ENCODE results near the gene IGF1R.

Gene IGF1R

DNA sequence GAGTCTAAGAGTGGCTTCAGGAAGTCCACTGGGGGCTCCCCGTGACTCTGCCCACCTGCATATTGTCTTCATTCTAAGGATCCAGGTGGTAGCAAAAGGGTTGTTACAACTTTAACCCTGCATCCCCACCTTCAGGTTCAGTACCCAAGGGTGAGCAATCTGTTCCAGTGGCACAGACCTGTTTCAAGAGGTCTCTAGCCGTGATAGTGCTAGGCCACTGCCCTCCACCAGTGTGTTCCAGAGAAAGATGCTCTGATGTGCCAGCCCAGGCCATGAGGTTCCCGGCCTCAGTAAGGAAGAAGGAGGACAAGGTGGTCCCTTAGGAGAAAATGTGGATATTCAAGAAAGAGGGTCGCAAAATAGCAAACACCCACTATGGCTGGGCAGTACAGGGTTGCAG, 87.0 kb downstream of the IGF1R start:
- Histone ChIP-seq H3K4me1 (peaks cover 59% of the 10 kb centered on the region), H3K27me3 (no peaks in the 10 kb centered on the region), H3K9me3 (no peaks in the 10 kb centered on the region), H3K4me3 (ENCODE audit: low read depth, low read length) (peak overlapping the region; percentile 3; the same call in 1 of the 2 replicates), H3K36me3 (peaks cover 6% of the 10 kb centered on the region)
- TF ChIP-seq, protein P1, sequence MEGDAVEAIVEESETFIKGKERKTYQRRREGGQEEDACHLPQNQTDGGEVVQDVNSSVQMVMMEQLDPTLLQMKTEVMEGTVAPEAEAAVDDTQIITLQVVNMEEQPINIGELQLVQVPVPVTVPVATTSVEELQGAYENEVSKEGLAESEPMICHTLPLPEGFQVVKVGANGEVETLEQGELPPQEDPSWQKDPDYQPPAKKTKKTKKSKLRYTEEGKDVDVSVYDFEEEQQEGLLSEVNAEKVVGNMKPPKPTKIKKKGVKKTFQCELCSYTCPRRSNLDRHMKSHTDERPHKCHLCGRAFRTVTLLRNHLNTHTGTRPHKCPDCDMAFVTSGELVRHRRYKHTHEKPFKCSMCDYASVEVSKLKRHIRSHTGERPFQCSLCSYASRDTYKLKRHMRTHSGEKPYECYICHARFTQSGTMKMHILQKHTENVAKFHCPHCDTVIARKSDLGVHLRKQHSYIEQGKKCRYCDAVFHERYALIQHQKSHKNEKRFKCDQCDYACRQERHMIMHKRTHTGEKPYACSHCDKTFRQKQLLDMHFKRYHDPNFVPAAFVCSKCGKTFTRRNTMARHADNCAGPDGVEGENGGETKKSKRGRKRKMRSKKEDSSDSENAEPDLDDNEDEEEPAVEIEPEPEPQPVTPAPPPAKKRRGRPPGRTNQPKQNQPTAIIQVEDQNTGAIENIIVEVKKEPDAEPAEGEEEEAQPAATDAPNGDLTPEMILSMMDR (IDR thresholded peaks at IDR 0.05; ENCODE audit: low read depth, low read length): peak; percentile 12; the same call in 1 of the 2 replicates
- DNase-seq: peak; percentile 53

DNA sequence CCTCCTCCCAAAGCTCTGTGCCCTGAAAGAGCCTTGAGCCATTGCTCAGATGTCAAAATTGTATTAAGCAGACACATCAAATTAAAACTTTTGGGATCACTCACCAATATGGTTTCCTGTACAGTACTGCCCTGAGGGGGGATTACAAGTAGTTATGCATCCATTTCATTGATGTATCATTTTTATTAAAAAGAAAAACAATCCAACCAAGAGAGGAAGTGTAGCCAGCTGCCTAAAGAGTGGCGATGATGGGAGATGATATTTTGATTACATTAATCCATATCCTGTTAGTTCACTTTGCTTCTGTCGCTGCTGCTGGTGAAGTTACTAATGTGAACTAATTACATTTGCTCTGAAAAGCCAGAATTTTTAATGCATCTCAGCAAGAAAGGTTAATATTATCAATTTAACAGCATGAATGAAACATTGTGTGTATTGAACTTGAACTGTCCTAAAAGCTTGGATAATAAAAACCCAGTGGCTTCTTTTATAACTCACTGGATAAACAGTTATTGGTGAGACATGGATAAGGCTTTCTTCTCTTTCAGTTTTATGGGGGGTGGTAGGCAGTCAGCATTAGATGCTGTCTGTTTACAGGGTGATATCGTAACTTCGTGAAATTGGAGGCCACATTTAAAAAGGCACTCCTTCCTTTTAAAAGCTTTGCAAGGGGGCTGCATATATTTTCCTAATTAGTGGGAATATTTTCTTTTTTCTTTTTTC, 87.7 kb downstream of the IGF1R start:
- peak overlapping the region; percentile 32 for H3K4me3 ChIP-seq (ENCODE audit: low read depth, low read length)
- no peaks in the 10 kb centered on the region for H3K9me3 ChIP-seq
- peak; percentile 76 for DNase-seq
- peaks cover 53% of the 10 kb centered on the region for H3K4me1 ChIP-seq
- H3K36me3 ChIP-seq: peaks cover 6% of the 10 kb centered on the region
- TF ChIP-seq, protein P1 (IDR thresholded peaks at IDR 0.05; ENCODE audit: low read depth, low read length): no peak
- H3K27me3 ChIP-seq: no peaks in the 10 kb centered on the region

DNA sequence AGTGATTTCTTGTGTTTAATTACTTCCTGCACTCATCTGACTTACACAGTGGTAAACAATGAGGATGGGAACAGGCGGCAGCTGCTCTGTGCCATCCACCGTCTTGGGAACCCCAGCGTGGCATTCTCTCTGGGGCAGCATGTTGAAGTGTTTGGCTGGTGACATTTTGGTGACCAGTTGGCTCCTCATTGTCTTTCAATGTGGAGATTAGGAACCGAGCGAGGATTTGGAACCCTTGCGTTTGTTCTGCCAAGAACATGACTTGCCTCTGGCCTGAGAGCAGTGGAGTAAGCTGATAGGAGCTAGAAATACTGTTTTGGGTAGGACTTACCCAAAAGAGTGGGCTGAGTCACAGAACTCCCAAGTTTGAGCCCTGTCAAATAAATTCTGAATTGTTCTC, 88.8 kb downstream of the IGF1R start:
- H3K9me3 ChIP-seq: no peaks in the 10 kb centered on the region
- DNase-seq: no peak
- H3K4me1 ChIP-seq: peaks cover 51% of the 10 kb centered on the region
- TF ChIP-seq, protein P1 (IDR thresholded peaks at IDR 0.05; ENCODE audit: low read depth, low read length): no peak
- H3K36me3 ChIP-seq: peaks cover 6% of the 10 kb centered on the region
- H3K27me3 ChIP-seq: no peaks in the 10 kb centered on the region
- H3K4me3 ChIP-seq (ENCODE audit: low read depth, low read length): peak overlapping the region; percentile 32

DNA sequence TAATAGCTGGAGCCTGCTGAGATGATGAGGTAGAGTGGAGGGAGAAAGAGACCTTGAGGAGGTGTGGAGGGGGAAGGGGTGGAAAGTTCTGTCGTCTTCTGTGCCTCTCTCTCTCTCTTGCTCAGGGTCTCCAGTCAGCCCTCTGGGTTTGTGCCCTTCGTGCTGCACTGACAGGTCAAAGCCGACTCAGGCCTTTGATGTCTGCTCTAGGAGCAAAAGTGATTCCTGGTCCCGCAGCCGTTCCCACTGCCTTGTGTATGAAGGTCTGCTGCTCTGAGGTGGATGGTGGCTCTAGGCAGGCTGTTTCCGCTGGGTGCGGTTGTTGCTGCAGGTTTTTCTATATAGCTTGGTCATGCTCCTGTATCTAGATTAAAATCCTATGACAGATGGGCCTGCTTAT, 89.4 kb downstream of the IGF1R start:
- Histone ChIP-seq H3K4me1 (peaks cover 50% of the 10 kb centered on the region), H3K36me3 (peaks cover 6% of the 10 kb centered on the region), H3K9me3 (no peaks in the 10 kb centered on the region), H3K4me3 (ENCODE audit: low read depth, low read length) (no peak overlapping the region), H3K27me3 (no peaks in the 10 kb centered on the region)
- TF ChIP-seq, protein P1 (IDR thresholded peaks at IDR 0.05; ENCODE audit: low read depth, low read length): no peak
- DNase-seq: no peak

DNA sequence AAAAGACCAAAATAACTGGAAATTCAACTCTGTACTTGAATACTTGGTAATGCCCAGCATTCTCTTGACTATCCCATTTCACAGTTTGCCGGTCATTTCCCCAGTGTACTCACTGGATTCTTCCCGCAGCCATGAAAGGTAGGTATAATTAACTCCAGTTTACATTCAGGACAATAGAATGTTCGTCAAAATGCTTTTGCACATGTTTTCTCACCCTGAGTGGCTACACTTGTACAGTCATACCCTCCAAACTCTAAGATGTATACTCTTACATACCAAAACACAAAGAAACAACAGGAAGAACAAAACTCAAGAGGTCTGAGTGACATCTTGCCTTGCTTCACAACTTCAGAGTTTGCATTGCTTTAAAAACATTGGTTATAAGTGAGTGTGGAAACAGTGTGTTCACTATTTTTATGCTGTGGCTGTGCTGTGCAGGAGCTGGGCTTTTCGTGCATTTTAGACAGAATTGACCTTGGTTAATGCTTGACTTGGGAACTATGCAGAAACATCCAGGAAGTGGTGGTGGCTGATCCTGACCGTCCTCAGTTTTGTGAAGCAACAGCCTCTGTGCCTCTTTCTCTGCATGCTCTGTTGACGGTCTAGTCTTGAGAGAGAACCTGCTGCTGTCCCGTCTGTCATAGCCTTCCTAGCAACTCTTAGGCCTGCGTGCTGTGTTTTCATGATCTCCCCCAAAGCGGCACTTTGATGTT, 90.5 kb downstream of the IGF1R start:
- H3K9me3 ChIP-seq: no peaks in the 10 kb centered on the region
- no peak overlapping the region for H3K4me3 ChIP-seq (ENCODE audit: low read depth, low read length)
- peaks cover 53% of the 10 kb centered on the region for H3K4me1 ChIP-seq
- TF ChIP-seq, protein P1 (IDR thresholded peaks at IDR 0.05; ENCODE audit: low read depth, low read length): no peak
- peaks cover 6% of the 10 kb centered on the region for H3K36me3 ChIP-seq
- no peak for DNase-seq
- H3K27me3 ChIP-seq: no peaks in the 10 kb centered on the region

DNA sequence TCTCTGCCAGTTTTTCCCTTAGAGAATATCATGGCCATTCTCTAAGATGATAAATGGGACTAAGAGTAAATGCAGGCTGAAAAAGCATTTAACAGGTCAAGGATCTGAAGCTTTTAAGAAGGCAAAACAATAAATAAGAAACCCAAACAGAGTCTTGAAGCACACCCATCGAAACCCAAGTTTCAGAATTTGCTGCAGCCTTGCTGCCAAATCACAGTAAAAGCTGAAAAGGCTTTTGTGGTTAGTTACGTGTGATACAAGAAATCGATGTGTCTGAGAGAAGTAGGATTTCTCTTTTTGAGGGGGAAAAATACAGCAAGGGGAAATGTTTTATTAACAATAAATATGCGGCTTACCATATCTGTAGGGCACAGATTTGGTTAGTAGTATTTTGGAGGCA, 92.0 kb downstream of the IGF1R start:
- peaks cover 6% of the 10 kb centered on the region for H3K36me3 ChIP-seq
- H3K27me3 ChIP-seq: no peaks in the 10 kb centered on the region
- TF ChIP-seq, protein P1 (IDR thresholded peaks at IDR 0.05; ENCODE audit: low read depth, low read length): no peak
- no peaks in the 10 kb centered on the region for H3K9me3 ChIP-seq
- peaks cover 53% of the 10 kb centered on the region for H3K4me1 ChIP-seq
- no peak for DNase-seq
- no peak overlapping the region for H3K4me3 ChIP-seq (ENCODE audit: low read depth, low read length)

Measured in BE2C (cell line).